ENCODE results near the gene PIP4K2A.

PIP4K2A gene

DNA sequence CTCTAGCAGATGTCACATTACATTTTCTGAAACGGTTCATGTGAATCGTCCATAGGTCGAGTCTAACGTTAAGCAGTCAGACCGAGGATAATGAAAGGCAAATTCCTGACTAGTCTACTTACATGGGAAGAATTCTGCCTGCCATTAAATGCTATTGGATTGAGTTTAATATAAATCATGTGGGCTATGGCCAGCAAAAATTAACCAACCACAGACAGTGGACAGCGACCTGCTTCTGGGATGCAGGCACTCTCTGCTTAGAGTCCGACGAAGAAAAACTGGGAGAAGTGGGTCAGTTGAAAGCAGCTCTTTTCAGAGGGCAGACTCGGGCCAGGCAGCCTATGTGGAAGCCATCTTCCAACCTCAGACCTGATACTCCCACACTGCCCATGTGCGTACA lies 16.6 kb downstream of the PIP4K2A start:
- TF ChIP-seq, protein P1, sequence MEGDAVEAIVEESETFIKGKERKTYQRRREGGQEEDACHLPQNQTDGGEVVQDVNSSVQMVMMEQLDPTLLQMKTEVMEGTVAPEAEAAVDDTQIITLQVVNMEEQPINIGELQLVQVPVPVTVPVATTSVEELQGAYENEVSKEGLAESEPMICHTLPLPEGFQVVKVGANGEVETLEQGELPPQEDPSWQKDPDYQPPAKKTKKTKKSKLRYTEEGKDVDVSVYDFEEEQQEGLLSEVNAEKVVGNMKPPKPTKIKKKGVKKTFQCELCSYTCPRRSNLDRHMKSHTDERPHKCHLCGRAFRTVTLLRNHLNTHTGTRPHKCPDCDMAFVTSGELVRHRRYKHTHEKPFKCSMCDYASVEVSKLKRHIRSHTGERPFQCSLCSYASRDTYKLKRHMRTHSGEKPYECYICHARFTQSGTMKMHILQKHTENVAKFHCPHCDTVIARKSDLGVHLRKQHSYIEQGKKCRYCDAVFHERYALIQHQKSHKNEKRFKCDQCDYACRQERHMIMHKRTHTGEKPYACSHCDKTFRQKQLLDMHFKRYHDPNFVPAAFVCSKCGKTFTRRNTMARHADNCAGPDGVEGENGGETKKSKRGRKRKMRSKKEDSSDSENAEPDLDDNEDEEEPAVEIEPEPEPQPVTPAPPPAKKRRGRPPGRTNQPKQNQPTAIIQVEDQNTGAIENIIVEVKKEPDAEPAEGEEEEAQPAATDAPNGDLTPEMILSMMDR (IDR thresholded peaks at IDR 0.05): no peak

DNA sequence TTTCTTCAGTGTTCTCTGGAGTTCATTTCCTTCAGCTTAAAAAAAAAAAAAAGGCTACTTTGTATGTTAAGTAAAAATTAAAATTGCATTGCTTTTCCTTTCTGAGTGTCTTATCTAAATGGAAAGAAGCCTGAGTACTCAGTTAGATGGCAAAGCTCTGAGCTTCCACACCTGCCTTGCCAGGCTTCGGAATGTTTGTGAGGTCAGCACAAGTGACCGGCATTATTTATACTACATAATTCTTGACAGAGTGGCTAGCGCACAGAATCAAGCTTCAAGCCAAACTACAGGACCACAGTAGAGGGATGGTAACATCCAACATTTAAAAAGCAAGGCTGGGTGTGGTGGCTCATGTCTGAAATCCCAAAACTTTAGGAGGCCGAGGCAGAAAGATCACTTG lies 17.3 kb downstream of the PIP4K2A start:
- TF ChIP-seq, protein P1 (IDR thresholded peaks at IDR 0.05): no peak

DNA sequence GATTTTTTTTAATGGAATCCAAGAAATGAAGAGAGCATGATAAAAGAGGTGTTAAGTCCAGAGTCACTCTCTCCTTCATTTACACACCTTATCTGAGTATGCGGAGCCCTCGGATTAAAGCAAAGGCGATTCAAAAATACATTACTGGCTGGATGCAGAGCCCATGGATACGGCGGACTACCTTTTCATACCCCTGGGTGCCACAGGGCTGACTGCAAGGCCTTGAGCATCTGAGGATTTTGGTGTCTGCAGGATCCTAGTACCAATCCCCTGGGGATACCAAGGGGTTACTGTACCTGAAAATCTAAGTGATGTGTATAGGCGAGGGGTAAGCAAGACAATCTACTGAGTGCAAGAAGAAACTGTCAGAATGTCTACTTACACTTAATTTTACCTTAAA lies 20.5 kb downstream of the PIP4K2A start:
- TF ChIP-seq, protein P1 (IDR thresholded peaks at IDR 0.05): no peak

DNA sequence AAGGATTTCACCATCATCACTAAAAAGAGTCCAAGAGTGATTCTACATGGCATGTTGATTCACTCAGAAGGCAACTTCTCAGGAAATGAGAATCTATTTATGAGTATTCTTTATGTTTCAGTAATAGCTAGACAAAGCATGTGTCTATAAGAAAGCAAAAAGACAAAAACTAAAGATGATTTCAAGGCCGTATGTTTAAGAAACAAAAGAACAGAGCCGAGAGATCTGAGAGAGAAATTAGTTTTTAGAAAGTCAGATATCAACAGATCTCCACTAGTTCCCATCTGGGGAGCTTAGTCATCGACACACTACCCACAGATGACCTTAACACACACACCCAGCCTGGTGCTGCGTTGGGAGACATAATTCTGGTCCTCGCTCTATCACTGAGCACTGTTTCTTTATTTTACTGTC lies 21.0 kb downstream of the PIP4K2A start:
- TF ChIP-seq, protein P1 (IDR thresholded peaks at IDR 0.05): no peak

DNA sequence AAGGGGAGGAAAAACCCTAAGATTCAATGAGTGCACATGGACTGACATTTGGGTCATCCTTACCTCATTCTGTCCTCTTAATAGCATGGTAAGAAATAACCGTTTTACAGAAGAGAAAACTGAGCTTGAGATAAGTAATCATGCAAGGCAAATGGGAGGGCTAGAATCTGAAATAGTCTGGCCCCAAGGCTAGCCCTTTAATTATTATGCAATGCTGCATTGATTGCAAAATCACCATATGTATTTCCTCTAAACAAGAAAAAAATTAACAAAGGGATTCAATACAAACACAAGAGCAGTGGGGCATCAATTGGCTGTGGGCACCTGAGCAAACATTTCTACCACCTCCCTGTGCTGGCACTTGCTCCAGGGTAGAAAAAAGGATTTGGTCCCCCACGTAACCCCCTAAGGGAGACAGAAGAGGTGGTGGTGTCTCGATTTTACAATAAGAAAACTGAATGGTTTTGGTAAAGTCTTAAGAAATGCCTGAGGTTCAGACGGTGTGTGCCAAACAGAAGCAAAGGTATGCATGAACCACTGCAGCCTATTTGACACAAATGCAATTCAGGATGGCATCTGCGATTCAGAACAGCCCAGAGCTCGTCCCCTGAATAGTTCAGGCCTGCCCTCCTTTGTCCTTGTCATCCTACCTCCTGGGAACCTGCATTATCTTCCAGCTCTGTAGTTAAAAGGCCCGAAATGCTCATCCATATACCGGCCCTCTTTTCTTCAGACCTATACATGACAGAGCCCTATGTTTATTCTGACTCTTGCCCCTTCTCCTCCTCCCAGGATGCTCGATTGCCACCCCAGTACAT lies 23.6 kb downstream of the PIP4K2A start:
- TF ChIP-seq, protein P1 (IDR thresholded peaks at IDR 0.05): no peak

DNA sequence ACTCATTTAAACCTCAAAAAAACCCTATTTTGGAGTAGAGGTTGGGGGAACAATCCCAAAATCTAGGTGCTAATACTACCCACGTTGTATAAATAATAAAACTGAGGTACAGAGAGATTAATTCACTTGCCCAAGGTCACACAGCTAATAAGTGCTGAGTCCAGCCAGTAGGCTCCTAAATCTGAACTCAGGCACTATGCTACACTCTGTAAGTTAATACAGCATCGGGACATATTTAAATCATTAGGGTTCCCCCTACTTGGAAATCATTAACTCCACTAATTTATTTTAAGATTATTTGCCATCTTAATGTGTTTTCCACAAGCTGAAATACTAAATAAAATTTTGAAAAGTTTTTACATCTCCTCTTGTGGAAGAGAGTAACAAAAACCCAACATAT lies 24.2 kb downstream of the PIP4K2A start:
- TF ChIP-seq, protein P1 (IDR thresholded peaks at IDR 0.05): no peak

DNA sequence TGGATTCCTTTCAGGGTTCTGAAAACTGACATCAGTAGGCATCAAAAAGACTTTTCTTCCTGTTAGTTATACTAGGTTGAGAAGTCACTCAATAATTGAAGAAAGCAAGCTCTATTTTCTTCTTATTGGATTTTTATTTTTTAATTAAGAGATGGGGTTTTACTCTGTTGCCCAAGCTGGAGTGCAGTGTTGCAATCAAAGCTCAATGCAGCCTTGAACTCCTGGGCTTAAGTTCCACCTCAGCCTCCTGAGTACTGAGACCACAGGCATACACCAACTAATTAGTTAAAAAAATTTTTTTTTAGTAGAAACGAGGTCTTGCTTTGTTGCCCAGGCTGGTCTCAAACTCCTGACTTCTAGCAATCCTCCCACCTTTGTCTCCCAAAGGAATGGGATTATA lies 28.0 kb downstream of the PIP4K2A start:
- TF ChIP-seq, protein P1 (IDR thresholded peaks at IDR 0.05): no peak

All from LNCAP (cell line).